Epithelial cell of esophagus (primary cell): ENCODE measurements around the gene DYNLL2.

ENCODE experiments used
- DNase-seq: peaks from one replicate; pipeline ENCODE4 v3.0.0; 2010; ENCODE audit warnings: low read depth
- H3K4me3 ChIP-seq: 2 replicates; pipeline ENCODE4 v1.5.1; 2011; ENCODE audit warnings: mild to moderate bottlenecking, low read length, control low read depth
- TF ChIP-seq, protein P1 (sequence below): IDR thresholded peaks from 2 replicates; pipeline ENCODE4 v1.5.1; 2011; ENCODE audit warnings: low read depth, mild to moderate bottlenecking, low read length, control low read depth, inconsistent platforms; ENCODE audit not compliant: insufficient read depth; ENCODE audit errors: missing control alignments

DYNLL2 gene

DNA sequence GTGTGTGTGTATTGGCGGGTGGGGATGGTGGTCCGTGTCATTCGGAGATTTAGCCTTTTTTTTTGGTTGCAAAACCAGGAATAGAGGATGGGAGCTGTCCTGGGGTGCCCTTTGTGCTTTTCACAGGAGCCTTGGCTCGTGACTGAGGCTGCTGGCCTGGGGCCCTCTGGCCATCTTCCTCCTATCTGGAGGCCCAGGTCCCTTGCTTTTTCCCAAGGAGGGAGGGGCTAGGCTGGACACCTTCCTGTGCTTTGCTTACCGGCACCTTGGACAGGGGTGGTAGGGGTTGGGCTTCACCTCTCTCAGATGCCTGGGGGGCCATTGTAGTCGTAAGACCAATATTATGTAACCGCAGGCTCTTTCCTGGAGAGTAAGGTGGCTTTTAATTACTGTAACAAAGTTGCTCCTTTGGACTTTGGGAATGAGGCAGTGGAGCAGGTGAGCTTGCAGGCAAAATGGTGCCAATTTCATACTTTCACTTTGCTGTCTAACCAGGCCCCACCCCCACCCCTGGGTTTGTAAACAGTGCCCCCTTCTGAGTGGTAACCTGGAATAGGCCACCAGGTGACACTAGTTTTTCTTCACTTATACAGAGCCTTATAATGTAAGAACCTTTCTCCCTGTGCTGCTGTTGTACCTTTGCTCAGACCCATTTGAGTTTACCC is 1.2 kb downstream of the DYNLL2 start:
- DNase-seq = peak; percentile 59
- peak overlapping the region; percentile 87 for H3K4me3 ChIP-seq
- TF ChIP-seq, protein P1, sequence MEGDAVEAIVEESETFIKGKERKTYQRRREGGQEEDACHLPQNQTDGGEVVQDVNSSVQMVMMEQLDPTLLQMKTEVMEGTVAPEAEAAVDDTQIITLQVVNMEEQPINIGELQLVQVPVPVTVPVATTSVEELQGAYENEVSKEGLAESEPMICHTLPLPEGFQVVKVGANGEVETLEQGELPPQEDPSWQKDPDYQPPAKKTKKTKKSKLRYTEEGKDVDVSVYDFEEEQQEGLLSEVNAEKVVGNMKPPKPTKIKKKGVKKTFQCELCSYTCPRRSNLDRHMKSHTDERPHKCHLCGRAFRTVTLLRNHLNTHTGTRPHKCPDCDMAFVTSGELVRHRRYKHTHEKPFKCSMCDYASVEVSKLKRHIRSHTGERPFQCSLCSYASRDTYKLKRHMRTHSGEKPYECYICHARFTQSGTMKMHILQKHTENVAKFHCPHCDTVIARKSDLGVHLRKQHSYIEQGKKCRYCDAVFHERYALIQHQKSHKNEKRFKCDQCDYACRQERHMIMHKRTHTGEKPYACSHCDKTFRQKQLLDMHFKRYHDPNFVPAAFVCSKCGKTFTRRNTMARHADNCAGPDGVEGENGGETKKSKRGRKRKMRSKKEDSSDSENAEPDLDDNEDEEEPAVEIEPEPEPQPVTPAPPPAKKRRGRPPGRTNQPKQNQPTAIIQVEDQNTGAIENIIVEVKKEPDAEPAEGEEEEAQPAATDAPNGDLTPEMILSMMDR = peak; percentile 38

DNA sequence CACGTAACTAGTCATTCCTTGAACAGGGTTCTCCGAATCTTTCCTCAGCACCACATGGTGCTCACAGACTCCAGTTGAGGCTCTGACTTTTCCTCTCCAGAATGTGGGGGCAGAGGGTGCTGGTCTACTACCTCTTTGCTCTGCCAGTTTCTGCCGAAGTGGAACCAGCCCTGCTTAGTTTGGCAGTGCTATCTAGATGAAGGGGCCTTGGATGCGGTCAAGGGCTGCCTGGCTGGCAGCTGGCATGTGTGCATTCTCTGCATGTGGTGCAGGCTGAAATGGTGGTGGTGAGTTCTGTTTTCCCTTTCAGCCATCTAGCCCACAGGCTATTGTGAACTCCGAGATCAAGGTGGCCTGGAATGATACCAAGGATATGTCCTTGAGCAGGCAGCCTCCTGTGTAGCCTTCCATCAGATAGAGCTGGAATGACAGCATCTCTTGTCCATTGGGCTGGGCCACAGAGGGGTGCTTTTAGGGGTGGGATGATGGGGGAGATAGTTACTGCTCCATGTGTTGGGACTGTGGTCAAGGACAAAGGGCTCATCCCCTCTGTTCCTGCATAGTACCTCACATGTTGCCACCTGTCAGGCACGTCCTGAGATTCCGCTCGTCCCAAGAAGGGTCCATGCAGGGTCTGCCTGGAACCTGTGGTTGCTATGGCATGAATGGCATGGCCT is 2.0 kb downstream of the DYNLL2 start:
- peak overlapping the region; percentile 87 for H3K4me3 ChIP-seq
- TF ChIP-seq, protein P1 = no peak
- DNase-seq = no peak

DNA sequence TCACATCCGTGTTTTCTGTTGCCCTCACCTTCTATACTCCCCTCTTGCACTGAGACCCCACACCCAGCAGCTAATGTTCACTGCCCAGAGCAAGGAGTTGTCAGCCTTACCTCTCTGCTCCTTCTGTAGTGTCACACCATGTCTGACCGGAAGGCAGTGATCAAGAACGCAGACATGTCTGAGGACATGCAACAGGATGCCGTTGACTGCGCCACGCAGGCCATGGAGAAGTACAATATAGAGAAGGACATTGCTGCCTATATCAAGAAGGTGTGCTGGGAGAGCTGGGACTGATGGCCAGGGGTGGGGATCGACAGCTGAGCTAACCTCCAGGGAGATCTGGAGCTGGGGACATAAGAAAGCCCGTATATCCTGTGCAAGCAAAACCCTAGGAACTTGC is 3.7 kb downstream of the DYNLL2 start:
- no peak for DNase-seq
- TF ChIP-seq, protein P1 = no peak
- no peak overlapping the region for H3K4me3 ChIP-seq

DNA sequence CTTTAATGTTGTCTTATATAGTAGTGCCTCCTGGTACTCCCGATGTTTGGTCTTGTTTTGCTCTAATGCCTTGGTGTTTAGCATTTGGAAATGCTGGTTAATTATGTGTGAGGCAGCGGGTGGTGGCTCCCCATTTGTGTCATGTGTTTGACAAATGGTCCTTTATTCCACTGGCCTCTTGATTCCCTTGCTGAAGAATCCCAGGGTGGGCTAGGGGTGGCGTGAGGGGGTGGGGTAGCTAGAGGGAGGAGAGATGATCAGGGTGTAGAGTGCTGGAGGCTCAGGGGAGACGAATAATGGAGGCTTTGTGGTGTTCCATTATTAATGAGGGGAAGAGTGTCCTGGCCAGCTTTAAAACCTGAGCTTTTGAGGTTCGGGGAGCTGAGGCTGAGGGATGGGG is 5.4 kb downstream of the DYNLL2 start:
- no peak overlapping the region for H3K4me3 ChIP-seq
- TF ChIP-seq, protein P1 = no peak
- no peak for DNase-seq

DNA sequence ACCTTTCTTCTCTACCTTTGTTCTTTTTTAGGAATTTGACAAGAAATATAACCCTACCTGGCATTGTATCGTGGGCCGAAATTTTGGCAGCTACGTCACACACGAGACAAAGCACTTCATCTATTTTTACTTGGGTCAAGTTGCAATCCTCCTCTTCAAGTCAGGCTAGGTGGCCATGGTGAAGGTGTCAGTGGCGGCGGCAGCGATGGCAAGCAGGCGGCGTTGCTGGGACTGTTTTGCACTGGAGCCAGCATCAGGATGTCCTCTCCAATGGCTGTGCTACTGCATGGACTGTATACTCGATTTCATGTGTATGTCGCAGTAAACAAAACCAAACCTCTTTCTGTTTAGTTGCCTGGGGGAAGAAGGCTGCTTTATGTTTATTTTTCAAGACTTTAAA is 5.9 kb downstream of the DYNLL2 start:
- no peak for DNase-seq
- H3K4me3 ChIP-seq = no peak overlapping the region
- TF ChIP-seq, protein P1 = no peak

DNA sequence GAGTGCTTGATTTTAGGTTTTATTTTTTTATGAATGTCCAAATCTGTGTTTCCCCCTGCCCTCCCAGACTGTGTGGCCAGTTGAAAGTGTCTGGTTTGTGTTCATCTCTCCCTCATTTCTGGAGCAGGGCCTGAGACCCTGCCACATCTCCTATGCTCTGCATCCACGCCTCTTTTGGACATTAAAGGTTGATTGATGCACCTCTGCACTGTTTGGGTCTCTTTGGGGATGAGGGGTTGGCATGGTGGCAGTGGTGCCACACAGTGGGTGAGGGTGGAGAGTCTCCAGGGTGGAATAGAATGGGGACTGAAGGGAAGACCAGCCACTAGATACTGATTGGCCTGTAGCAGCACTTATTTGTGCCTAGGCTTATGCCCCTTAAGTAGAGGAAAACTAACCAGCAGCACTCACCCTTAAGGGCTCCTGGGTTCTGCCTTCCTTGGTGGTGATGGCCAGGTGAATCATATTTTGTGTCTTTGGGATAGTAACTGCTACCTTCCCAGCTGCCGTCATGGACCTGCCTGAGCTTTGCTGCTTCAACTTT is 7.9 kb downstream of the DYNLL2 start:
- TF ChIP-seq, protein P1 = no peak
- DNase-seq = no peak
- H3K4me3 ChIP-seq = no peak overlapping the region
